OCI-M2 (cell line): ENCODE results near the gene HGD.
"Not testable (repeated sequence)": the region's sequence is repeated elsewhere in the genome, so short reads cannot be mapped to it uniquely, and the experiment has no call there.

Experiments used
- DNase-seq: peaks from one replicate; lab custom pipeline; 2025; ENCODE audit not compliant: unreplicated experiment; lab: John Stamatoyannopoulos, UW

The HGD gene

GRCh38 chr3:120682095-120682681, at the start of gene HGD:
TSS of gene HGD (minus strand) at chr3:120682239. CDS start at chr3:120682111, 128 bp downstream.
- DNase-seq: no peak

- no peak for DNase-seq
Measured at GRCh38 chr3:120730576-120731542, 48.8 kb upstream of the HGD start.

- no peak for DNase-seq
Measured at GRCh38 chr3:120726791-120727190, 44.8 kb upstream of the HGD start.

- DNase-seq: not testable (repeated sequence)
Measured at GRCh38 chr3:120719167-120719834, 37.3 kb upstream of the HGD start.

- no peak for DNase-seq
Measured at GRCh38 chr3:120713262-120713661, 31.2 kb upstream of the HGD start.

GRCh38 chr3:120710369-120710768, 28.3 kb upstream of the HGD start:
- no peak for DNase-seq

GRCh38 chr3:120708408-120708807, 26.4 kb upstream of the HGD start:
- no peak for DNase-seq

- no peak for DNase-seq
Measured at GRCh38 chr3:120706950-120707349, 24.9 kb upstream of the HGD start.

GRCh38 chr3:120705884-120706582, 24.0 kb upstream of the HGD start:
- DNase-seq: no peak

- no peak for DNase-seq
Measured at GRCh38 chr3:120699333-120699732, 17.3 kb upstream of the HGD start.

- DNase-seq: no peak
Measured at GRCh38 chr3:120693439-120694171, 11.6 kb upstream of the HGD start.

GRCh38 chr3:120689395-120689794, 7.4 kb upstream of the HGD start:
- no peak for DNase-seq

GRCh38 chr3:120688121-120688520, 6.1 kb upstream of the HGD start:
- DNase-seq: no peak

GRCh38 chr3:120685411-120685810, 3.4 kb upstream of the HGD start:
- DNase-seq: no peak

- no peak for DNase-seq
Measured at GRCh38 chr3:120684896-120685295, 2.9 kb upstream of the HGD start.

GRCh38 chr3:120683671-120684301, 1.7 kb upstream of the HGD start:
- DNase-seq: no peak

- DNase-seq: no peak
Measured at GRCh38 chr3:120683213-120683612, 1.2 kb upstream of the HGD start.

GRCh38 chr3:120681506-120682038, 467 bp downstream of the HGD start:
- DNase-seq: no peak

- no peak for DNase-seq
Measured at GRCh38 chr3:120681018-120681417, 1.0 kb downstream of the HGD start.
